ENCODE measurements around the gene ZNF236.
"Not testable (repeated sequence)": the region's sequence is repeated elsewhere in the genome, so short reads cannot be mapped to it uniquely, and the experiment has no call there.

The ZNF236 gene

DNA sequence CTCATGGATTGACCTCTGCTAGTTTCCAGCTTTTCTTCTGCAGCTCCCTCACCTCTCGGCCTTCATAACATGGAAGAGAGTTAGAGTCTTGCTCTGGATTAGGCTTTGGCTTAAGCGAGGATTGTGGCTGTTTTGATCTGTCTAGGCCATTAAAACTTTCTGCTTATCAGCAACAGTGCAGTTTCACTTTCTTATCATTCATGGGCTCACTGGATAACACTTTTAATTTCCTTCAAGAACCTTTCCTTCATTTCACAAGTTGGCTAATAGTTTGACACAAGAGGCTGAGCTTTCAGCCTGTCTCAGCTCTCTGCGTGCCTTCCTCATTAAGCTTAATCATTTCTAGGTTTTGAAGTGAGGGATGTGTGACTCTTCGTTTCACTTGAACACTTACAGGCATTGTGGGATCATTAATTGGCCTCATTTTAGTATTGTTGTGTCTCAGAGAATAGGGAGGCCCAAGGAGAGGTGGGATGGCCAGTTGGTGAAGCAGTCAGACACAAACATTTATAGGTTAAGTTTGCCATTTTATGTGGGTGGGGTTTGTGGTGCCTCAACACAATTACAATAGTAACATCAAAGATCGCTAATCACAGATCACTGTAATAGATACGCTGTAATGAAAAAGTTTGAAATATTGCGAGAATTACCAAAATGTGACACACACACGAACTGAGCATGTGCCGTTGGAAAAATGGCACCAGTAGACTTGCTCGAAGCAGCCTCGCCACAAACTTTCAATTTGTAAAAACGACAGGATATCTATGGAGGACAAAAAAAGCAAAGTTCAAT, 129.3 kb downstream of the ZNF236 start:
- no peak for DNase-seq (ENCODE audit: low read depth)

DNA sequence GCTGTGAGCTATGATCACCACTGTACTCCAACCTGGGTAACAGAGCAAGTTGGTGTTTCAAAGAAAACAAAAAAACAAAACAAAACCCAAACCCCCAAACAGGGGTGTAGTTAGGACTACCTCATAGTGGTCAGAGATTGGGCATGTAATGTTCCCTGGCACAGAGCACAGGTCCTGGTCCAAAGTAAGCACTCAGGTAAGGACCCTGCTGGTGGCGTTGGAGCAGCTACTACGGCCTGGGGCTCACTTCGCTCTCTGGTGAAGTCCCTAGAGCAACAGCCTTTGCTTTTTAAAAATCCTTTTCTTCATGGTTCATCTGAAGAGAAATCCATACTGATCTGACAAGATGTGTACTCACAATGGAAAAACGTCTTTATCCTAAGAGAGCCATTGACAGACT, 130.4 kb downstream of the ZNF236 start:
- no peak for DNase-seq (ENCODE audit: low read depth)

GRCh38 chr18:76953156-76953555, 130.8 kb downstream of the ZNF236 start:
- DNase-seq (ENCODE audit: low read depth), result no peak

GRCh38 chr18:76953583-76954233, 131.4 kb downstream of the ZNF236 start:
- DNase-seq (ENCODE audit: low read depth), result no peak

GRCh38 chr18:76955524-76956170, 133.3 kb downstream of the ZNF236 start:
- no peak for DNase-seq (ENCODE audit: low read depth)

DNA sequence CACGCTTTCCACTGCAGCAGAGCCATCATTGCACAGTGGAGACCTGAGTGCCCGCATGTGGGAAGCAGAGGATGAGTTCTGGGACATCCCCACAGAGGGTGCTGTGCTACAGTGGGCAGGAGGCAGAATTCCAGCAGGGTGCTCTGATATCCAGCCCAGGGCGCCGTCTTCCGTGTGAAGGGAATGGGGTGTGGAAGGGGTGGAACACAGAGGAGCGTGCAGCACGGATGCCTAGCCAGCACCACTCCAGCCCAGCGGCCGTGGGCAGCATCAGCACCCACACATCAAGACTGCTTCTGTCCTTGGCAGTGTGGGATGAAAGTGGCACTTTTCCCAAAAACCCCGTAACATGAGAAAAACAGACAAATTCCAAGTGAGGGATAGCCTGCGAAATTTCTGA, 134.3 kb downstream of the ZNF236 start:
- DNase-seq (ENCODE audit: low read depth), result no peak

GRCh38 chr18:76957384-76958355, 135.3 kb downstream of the ZNF236 start:
- DNase-seq (ENCODE audit: low read depth), result no peak

- DNase-seq (ENCODE audit: low read depth), result no peak
Observed at GRCh38 chr18:76958692-76959341, 136.5 kb downstream of the ZNF236 start.

DNA sequence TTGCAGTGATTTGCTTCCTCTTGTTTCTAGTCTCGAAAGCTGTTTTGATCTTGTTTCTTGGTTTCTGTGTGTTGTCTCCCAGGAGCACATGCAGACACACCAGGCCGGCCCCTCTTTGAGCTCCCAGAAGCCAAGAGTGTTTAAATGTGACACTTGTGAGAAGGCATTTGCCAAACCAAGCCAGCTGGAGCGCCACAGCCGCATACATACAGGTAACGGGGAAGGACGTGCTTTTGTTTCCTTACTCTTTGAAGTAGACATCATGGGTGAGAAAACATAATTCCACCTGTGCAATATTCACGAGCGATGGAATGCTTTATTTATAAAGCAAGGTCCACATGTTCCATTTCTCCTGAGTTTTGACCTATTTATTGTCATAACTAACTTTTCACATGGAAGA, 137.2 kb downstream of the ZNF236 start:
- DNase-seq (ENCODE audit: low read depth), result no peak

GRCh38 chr18:76960528-76961035, 138.2 kb downstream of the ZNF236 start:
- DNase-seq (ENCODE audit: low read depth), result no peak

DNA sequence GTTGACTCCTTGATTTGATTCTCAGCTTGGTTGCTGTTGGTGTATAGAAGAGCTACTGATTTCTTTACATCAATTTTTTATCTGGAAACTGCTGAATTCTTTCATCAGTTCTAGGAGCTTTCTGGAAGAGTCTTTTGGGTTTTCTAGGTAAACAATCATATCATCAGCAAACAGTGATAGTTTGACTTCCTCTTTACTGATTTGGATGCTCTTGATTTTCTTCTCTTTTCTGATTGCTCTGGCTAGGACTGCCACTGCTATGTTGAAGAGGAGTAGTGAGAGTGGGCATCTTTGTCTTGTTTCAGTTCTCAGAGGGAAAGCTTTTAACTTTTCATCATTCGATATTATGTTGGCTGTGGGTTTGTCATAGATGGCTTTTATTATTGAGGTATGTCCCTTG, 140.5 kb downstream of the ZNF236 start:
- DNase-seq (ENCODE audit: low read depth), result no peak

GRCh38 chr18:76963936-76964335, 141.6 kb downstream of the ZNF236 start:
- DNase-seq (ENCODE audit: low read depth), result no peak

DNA sequence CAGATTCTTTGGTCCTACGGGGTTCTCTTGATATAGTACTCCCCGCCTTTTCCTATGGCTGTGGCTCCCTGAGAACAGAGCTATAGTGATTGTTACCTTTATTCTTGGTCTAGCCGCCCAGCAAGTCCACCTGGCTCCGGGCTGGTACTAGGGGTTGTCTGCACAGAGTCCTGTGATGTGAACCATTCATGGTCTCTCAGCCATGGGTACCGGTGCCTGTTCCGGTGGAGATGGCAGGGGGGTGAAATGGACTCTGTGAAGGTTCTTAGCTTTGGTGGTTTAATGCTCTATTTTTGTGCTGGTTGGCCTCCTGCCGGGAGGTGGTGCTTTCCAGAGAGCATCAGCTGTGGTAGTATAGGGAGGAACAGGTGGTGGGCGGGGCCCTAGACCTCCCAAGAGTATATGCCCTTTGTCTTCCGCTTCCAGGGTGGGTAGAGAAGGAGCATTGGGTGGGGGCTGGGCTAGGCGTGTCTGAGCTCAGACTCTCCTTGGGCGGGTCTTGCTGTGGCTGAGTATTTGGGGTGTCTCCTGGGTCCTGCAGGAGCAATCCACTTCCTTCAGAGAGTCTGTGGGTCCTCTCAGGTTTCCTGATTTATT, 143.3 kb downstream of the ZNF236 start:
- DNase-seq (ENCODE audit: low read depth), result not testable (repeated sequence)

DNA sequence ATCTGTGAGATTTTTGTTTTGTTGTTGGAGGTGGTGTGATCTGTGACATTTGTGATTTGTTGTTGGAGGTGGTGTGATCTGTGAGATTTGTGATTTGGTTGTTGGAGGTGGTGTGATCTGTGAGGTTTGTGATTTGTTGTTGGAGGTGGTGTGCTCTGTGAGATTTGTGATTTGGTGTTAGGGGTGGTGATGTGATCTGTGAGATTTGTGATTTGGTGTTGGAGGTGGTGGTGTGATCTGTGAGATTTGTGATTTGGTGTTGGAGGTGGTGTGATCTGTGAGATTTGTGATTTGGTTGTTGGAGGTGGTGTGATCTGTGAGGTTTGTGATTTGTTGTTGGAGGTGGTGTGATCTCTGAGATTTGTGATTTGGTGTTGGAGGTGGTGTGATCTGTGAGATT, 144.9 kb downstream of the ZNF236 start:
- not testable (repeated sequence) for DNase-seq (ENCODE audit: low read depth)

GRCh38 chr18:76967721-76968472, 145.5 kb downstream of the ZNF236 start:
- no peak for DNase-seq (ENCODE audit: low read depth)

GRCh38 chr18:76970770-76971559, 148.6 kb downstream of the ZNF236 start:
- no peak for DNase-seq (ENCODE audit: low read depth)

DNA sequence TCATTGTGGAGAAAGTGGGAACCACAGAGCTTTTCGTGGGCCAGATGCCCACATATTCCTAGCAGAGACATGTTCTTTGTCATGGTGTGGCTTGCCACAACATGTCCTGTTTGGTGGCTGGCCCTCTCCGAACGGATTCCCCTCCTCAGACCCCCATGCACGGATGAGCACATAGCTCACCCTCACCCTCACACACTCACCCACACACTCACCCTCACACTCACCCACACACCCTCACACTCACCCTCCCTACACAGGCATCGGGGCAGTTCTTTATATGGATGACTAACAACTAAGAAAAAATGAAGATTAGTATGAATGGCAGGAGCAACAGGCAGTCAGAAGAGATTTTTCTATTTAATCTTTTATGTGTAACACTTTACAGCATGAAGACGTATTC, 149.9 kb downstream of the ZNF236 start:
- no peak for DNase-seq (ENCODE audit: low read depth)

DNA sequence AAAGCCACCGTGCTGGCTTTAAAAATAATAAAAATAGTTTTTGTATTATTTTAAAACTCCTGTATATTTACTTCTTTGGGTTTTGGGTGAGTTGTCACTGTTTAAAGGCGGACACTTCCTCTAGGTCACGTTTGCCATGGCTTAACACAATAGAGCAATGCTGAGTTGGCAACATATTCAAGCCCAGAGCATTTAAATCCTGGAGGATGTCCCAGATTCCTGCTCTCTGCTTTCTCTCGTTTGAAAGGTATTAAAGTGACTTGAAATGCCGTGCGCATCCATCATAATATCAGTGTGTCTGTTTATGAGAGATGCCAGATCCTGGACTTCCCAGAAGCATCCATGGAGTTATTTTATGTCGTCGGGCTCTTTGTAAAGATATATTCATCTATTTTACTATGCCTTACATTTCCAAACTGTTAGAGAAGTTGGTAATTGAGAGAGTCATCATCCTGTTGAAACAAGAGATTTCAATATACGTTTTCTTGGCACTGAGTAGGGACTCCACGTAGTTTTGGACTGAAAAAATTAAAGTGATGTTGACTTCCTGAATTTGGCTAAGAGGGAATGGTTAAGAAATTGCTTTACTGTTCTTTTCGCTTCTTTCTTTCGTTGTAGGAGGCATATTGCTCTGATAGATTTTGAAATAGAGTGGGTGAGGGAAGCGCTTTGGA, 150.6 kb downstream of the ZNF236 start:
- no peak for DNase-seq (ENCODE audit: low read depth)
